CD14-positive monocyte (primary cell): ENCODE results near the gene PCNT. TPM values are rescaled to one million over a fixed set of nuclear protein-coding genes. Genes with fewer than 3 reads are reported as not detected.

Source experiments
- DNase-seq, 3 donors: peaks; one replicate each; pipeline ENCODE4 v3.0.0-alpha.2; 2011 to 2022
- H2AFZ ChIP-seq: 2 replicates; pipeline ENCODE4 v1.6.0; 2012; ENCODE audit warnings: mild to moderate bottlenecking, low read depth, low read length, inconsistent platforms; ENCODE audit not compliant: insufficient read depth, poor library complexity, severe bottlenecking
- H3K27ac ChIP-seq, 2 donors: 1 replicate in 1 of 2; 2 replicates in 1 of 2; pipeline ENCODE4 v1.5.1; 2012 to 2013; ENCODE audit warnings: low read length in 2 of 2, control low read depth in 1 of 2, inconsistent platforms in 1 of 2, low read depth in 1 of 2, mild to moderate bottlenecking in 1 of 2
- H3K27me3 ChIP-seq, 2 donors: one replicate each; pipeline versions ENCODE4 v1.6.0 to v1.6.1; 2011 to 2013; ENCODE audit warnings: low read length in 2 of 2; ENCODE audit not compliant: control insufficient read depth in 2 of 2, insufficient read depth in 2 of 2
- H3K36me3 ChIP-seq, 2 donors: replicated peaks in 1 of 2; 1 replicate in 1 of 2; 2 replicates in 1 of 2; pipeline versions ENCODE4 v1.5.1 to v1.6.1; 2012 to 2013; ENCODE audit warnings: low read length in 2 of 2, control low read depth in 1 of 2, inconsistent platforms in 1 of 2, mild to moderate bottlenecking in 1 of 2; ENCODE audit not compliant: insufficient read depth in 2 of 2, control insufficient read depth in 1 of 2
- H3K4me1 ChIP-seq, 2 donors: 1 replicate in 1 of 2; 2 replicates in 1 of 2; pipeline versions ENCODE4 v1.5.1 to v1.6.1; 2012 to 2013; ENCODE audit warnings: low read length in 2 of 2, control low read depth in 1 of 2, inconsistent platforms in 1 of 2, mild to moderate bottlenecking in 1 of 2, moderate library complexity in 1 of 2; ENCODE audit not compliant: insufficient read depth in 2 of 2, control insufficient read depth in 1 of 2
- H3K4me2 ChIP-seq: replicated peaks from 2 replicates; pipeline ENCODE3; 2012; ENCODE audit warnings: low read length, moderate library complexity, mild to moderate bottlenecking; ENCODE audit not compliant: poor library complexity, severe bottlenecking; ENCODE audit errors: extremely low read depth
- H3K4me3 ChIP-seq, 3 experiments: fragments of 200-600 bp in 1 of 3; sonication (generic) in 1 of 3; replicated peaks in 1 of 3; 1 replicate in 2 of 3; 2 replicates in 1 of 3; pipeline ENCODE4 v1.5.1; 2011 to 2013; ENCODE audit warnings: low read length in 3 of 3, mild to moderate bottlenecking in 3 of 3, control low read depth in 2 of 3, low read depth in 2 of 3, inconsistent platforms in 1 of 3, moderate library complexity in 1 of 3
- H3K79me2 ChIP-seq: 2 replicates; pipeline ENCODE4 v1.6.0; 2012; ENCODE audit warnings: mild to moderate bottlenecking, control low read depth, inconsistent platforms, low read length, moderate library complexity; ENCODE audit not compliant: insufficient read depth
- H3K9ac ChIP-seq: 2 replicates; pipeline ENCODE4 v1.6.0; 2017; ENCODE audit warnings: low read length, mild to moderate bottlenecking; ENCODE audit not compliant: insufficient read depth, poor library complexity, severe bottlenecking
- H3K9me3 ChIP-seq, 2 donors: replicated peaks in 1 of 2; 1 replicate in 1 of 2; 2 replicates in 1 of 2; pipeline versions ENCODE4 v1.5.1 to v1.6.1; 2012 to 2013; ENCODE audit warnings: low read length in 2 of 2, control low read depth in 1 of 2; ENCODE audit not compliant: control insufficient read depth in 1 of 2, insufficient read depth in 1 of 2
- H4K20me1 ChIP-seq: 2 replicates; pipeline ENCODE4 v1.6.0; 2012; ENCODE audit warnings: mild to moderate bottlenecking, low read length, control low read depth, moderate library complexity; ENCODE audit not compliant: insufficient read depth
- H3K27ac Mint-ChIP-seq, 7 donors: one replicate each; pipeline ENCODE4 v1.8.0; 2020; ENCODE audit warnings: mild to moderate bottlenecking in 7 of 7, mixed read lengths in 7 of 7, moderate library complexity in 6 of 7, inconsistent platforms in 2 of 7
- H3K27me3 Mint-ChIP-seq, 3 donors: one replicate each; pipeline ENCODE4 v1.8.0; 2021 to 2022; ENCODE audit warnings: low read depth in 3 of 3, mild to moderate bottlenecking in 3 of 3, mixed read lengths in 3 of 3, moderate library complexity in 3 of 3, inconsistent platforms in 1 of 3
- H3K36me3 Mint-ChIP-seq, 2 donors: one replicate each; pipeline ENCODE4 v1.8.0; 2020; ENCODE audit warnings: mixed read lengths in 2 of 2, inconsistent platforms in 1 of 2, mild to moderate bottlenecking in 1 of 2
- H3K4me1 Mint-ChIP-seq: one replicate; pipeline ENCODE4 v1.8.0; 2020; ENCODE audit warnings: mild to moderate bottlenecking, mixed read lengths
- H3K4me3 Mint-ChIP-seq, 2 donors: one replicate each; pipeline ENCODE4 v1.8.0; 2020; ENCODE audit warnings: mild to moderate bottlenecking in 2 of 2, mixed read lengths in 2 of 2, moderate library complexity in 1 of 2
- H3K9me3 Mint-ChIP-seq, 7 donors: one replicate each; pipeline ENCODE4 v1.8.0; 2020 to 2022; ENCODE audit warnings: mixed read lengths in 7 of 7, mild to moderate bottlenecking in 6 of 7, moderate library complexity in 6 of 7, inconsistent platforms in 2 of 7
- WGBS: methylation state at CpG from one replicate; pipeline ENCODE4 v1.1.5; 2013; ENCODE audit warnings: missing lambda C conversion rate; ENCODE audit not compliant: insufficient coverage; 5-methylcytosine and 5-hydroxymethylcytosine counted together
- intact Hi-C, 2 donors: fragments of 100-400 bp; cut with micrococcal nuclease; formaldehyde crosslinking; loops; one replicate each; pipeline versions ENCODE4 v1.15.0 to v1.15.1; 2023
- polyA plus RNA-seq, 3 donors: library from polyadenylated mRNA; depleted of rRNA in 1 of 3; unstranded in 2 of 3; stranded (reverse) in 1 of 3; fragments of 300-500 nt in 2 of 3; fragments of >200 nt in 1 of 3; fragmentation: Illumina TruSeq in 2 of 3; gene quantifications; 1 replicate in 2 of 3; 2 replicates in 1 of 3; pipeline ENCODE4 v1.2.3, GENCODE V29; 2012 to 2021
- TF ChIP-seq, protein P1 (sequence below): fragments of 200-600 bp; IDR thresholded peaks from one replicate; pipeline ENCODE4 v1.8.0; 2022; ENCODE audit warnings: antibody characterized with exemption, mild to moderate bottlenecking

The PCNT gene
- polyA plus RNA-seq, 3 donors: 4.2 to 16.3 (median 5.1) TPM

GRCh38 chr21:46422636-46423241, 98.8 kb downstream of the PCNT start:
- Histone ChIP-seq H4K20me1 (no peaks in the 10 kb centered on the region), H3K4me1 (no peaks in the 10 kb centered on the region), H3K9me3 (no peaks in the 10 kb centered on the region), H3K27me3 (no peaks in the 10 kb centered on the region), H3K9ac (no peak overlapping the region), H3K4me3 (no peak overlapping the region), H3K27ac (no peak overlapping the region), H3K4me2 (no peak overlapping the region), H3K36me3 (peaks cover 37 to 81% of the 10 kb centered on the region in 2 donors), H2AFZ (no peak overlapping the region), H3K79me2 (no peaks in the 10 kb centered on the region)
- peaks cover 0 to 2% (median 0%) of the 10 kb centered on the region in 3 donors for H3K27me3 Mint-ChIP-seq
- DNase-seq: no peak
- H3K36me3 Mint-ChIP-seq: peaks cover 55 to 75% of the 10 kb centered on the region in 2 donors
- H3K27ac Mint-ChIP-seq: peak overlapping the region in 2 of 7 donors; percentile 24 to 51
- TF ChIP-seq, protein P1, sequence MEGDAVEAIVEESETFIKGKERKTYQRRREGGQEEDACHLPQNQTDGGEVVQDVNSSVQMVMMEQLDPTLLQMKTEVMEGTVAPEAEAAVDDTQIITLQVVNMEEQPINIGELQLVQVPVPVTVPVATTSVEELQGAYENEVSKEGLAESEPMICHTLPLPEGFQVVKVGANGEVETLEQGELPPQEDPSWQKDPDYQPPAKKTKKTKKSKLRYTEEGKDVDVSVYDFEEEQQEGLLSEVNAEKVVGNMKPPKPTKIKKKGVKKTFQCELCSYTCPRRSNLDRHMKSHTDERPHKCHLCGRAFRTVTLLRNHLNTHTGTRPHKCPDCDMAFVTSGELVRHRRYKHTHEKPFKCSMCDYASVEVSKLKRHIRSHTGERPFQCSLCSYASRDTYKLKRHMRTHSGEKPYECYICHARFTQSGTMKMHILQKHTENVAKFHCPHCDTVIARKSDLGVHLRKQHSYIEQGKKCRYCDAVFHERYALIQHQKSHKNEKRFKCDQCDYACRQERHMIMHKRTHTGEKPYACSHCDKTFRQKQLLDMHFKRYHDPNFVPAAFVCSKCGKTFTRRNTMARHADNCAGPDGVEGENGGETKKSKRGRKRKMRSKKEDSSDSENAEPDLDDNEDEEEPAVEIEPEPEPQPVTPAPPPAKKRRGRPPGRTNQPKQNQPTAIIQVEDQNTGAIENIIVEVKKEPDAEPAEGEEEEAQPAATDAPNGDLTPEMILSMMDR: no peak
- H3K4me1 Mint-ChIP-seq: peaks cover 2% of the 10 kb centered on the region
- H3K4me3 Mint-ChIP-seq: no peak overlapping the region
- 98% methylated on average over 9 of the region's 12 CpGs for WGBS
- intact Hi-C loops: no loop called here
- no peaks in the 10 kb centered on the region for H3K9me3 Mint-ChIP-seq

- Mint-ChIP-seq H3K27me3 (peaks cover 0 to 2% (median 0%) of the 10 kb centered on the region in 3 donors), H3K4me3 (no peak overlapping the region), H3K9me3 (no peaks in the 10 kb centered on the region), H3K27ac (peak overlapping the region in 2 of 7 donors; percentile 15 to 75), H3K36me3 (peaks cover 53 to 75% of the 10 kb centered on the region in 2 donors), H3K4me1 (peaks cover 2% of the 10 kb centered on the region)
- WGBS: no CpG with 5 or more reads among the region's 1 CpG
- H3K27me3 ChIP-seq: no peaks in the 10 kb centered on the region
- H2AFZ ChIP-seq: no peak overlapping the region
- no peaks in the 10 kb centered on the region for H3K4me1 ChIP-seq
- no peak for DNase-seq
- H3K4me2 ChIP-seq: no peak overlapping the region
- H3K36me3 ChIP-seq: peaks cover 38 to 81% of the 10 kb centered on the region in 2 donors
- H3K9ac ChIP-seq: no peak overlapping the region
- H3K27ac ChIP-seq: peak overlapping the region in 1 of 2 donors; percentile 26
- H4K20me1 ChIP-seq: no peaks in the 10 kb centered on the region
- intact Hi-C loops: no loop called here
- H3K9me3 ChIP-seq: no peaks in the 10 kb centered on the region
- no peaks in the 10 kb centered on the region for H3K79me2 ChIP-seq
- no peak overlapping the region for H3K4me3 ChIP-seq
- TF ChIP-seq, protein P1: no peak
Measured at GRCh38 chr21:46423546-46424038, 99.6 kb downstream of the PCNT start.
